Measurements from ENCODE around the gene AP2M1. TPM values are rescaled to one million over a fixed set of nuclear protein-coding genes. Genes with fewer than 3 reads are reported as not detected.

The AP2M1 gene
- total and polyA plus RNA-seq, 2 of the 8 experiments (the other 6 are each of a cell fraction or from before 2014, with no cell fraction given): 403 to 454 TPM

- 0 out of 2 replicates have a peak, but pooled peaks have one; percentile 13 for TF ChIP-seq TBP (IDR thresholded peaks at IDR 0.05; ENCODE audit: low read depth, low read length)
- peak in 1 of 2 experiments; percentile 31; a peak in 1 of 4 replicates for TF ChIP-seq SIN3A (conservative IDR thresholded peaks at IDR 0.05 in 1 of 2, IDR thresholded peaks at IDR 0.05 in 1 of 2; ENCODE audit: low read depth in 1 of 2, low read length in 2 of 2)
- no peak for TF ChIP-seq POU5F1 (IDR thresholded peaks at IDR 0.05; ENCODE audit: low read depth, low read length)
Measured at GRCh38 chr3:184155644-184156521, 18.8 kb upstream of the AP2M1 start (continued).
